HG03432 (cell line): ENCODE results near the gene CACNA1I.

ENCODE experiments used
- ATAC-seq: cut with Tn5 transposase; IDR thresholded peaks from one replicate; pipeline ENCODE4 v1.9.1; 2021; ENCODE audit warnings: mild to moderate bottlenecking, moderate library complexity; ENCODE audit not compliant: unreplicated experiment

CACNA1I gene

DNA sequence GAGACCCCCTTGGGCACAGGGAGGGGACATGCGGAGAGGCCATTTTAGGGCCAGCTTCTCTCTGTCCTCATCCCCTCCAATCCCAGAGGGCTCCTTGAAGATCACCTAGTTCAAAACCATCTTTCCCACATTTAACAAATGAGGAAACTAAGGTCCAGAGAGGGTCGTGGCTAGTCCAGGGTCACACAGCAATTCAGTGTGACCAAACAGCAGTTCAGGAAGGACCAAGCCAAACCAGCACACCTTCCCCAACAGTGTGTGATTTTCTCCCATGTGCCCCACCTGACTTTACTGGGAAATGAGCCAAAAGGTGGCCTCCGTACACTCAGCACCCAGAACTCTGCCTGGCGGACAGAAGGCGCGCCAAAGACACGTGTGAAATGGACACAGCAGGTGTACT lies 51.3 kb downstream of the CACNA1I start:
- no peak for ATAC-seq

DNA sequence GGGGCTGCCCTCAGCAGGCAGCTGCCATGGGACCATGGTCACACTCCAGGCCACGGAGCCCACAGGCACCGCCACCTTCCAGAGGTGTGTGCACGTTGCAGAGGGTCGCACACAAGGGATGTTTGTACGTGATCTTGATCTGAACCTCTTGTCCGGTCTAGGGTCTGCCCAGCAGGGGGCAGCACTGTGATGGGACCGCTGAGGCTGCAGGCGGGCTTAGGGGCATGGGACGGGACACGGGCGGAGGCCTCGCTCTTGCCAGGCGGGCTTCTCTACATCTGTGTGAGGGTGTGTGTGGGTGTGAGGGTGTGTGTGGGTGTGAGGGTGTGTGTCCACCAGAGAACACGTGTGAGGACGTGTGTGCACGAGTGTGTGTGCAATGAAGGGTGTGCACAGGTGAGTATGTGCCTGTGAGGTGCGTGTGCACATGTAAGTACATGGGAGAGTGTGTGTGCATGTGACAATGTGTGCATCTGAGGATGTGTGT lies 52.4 kb downstream of the CACNA1I start:
- ATAC-seq: no peak

DNA sequence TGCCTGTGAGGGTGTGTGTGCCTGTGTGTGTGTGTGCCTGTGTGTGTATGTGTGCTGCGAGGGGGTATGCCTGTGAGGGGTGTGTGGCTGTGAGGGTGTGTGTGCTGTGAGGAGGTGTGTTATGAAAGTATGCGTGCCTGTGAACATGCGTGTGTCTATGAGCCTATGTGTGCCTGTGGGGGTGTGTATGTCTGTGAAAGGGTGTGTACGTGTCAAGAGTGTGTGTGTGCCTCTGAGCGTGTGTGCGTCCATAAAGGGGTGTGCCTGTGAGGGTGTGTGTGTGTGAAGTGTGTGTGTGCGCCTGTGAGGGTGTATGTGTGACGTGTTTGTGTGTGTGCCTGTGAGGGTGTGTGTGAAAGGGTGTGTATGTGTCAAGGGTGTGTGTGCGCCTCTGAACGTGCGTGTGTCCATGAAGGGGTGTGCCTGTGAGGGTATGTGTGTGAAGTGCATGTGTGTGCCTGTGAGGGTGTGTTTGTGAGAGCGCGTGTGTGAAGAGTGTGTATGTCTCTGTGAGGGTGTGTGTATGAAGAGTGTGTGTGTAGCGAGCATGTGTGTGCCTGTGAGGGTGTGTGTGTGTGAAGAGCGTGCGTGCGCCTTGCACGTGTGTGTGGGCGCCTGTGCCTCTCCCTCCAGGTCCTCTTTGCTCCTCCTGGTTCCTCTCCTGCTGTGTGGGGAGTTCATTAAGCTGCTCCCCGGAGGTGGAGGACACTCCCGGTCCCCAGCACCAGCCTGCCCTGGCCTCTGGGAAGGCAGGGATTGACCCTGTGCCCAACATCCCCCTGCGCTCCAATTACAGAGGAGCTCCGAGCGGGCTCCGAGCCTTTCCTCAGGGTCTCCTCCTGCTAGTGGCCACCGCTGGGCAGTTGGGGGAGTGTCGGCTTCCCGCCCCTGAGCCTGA lies 53.3 kb downstream of the CACNA1I start:
- no peak for ATAC-seq

DNA sequence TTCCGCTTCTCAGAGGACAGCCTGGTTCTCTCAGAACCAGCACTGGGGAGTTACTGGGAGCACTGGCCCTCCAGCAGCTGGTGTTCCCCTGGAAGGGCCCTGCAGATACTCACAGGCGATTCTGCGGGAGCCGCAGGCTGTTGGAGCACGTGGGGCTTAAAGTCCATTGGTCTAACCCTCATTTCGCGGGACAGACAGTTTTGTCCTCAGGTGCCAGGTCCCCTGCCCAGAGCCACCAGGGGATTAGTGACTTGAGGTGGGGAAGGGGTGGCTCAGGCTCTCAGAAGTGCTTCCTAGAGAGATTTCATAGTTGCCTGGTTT lies 53.9 kb downstream of the CACNA1I start:
- no peak for ATAC-seq

DNA sequence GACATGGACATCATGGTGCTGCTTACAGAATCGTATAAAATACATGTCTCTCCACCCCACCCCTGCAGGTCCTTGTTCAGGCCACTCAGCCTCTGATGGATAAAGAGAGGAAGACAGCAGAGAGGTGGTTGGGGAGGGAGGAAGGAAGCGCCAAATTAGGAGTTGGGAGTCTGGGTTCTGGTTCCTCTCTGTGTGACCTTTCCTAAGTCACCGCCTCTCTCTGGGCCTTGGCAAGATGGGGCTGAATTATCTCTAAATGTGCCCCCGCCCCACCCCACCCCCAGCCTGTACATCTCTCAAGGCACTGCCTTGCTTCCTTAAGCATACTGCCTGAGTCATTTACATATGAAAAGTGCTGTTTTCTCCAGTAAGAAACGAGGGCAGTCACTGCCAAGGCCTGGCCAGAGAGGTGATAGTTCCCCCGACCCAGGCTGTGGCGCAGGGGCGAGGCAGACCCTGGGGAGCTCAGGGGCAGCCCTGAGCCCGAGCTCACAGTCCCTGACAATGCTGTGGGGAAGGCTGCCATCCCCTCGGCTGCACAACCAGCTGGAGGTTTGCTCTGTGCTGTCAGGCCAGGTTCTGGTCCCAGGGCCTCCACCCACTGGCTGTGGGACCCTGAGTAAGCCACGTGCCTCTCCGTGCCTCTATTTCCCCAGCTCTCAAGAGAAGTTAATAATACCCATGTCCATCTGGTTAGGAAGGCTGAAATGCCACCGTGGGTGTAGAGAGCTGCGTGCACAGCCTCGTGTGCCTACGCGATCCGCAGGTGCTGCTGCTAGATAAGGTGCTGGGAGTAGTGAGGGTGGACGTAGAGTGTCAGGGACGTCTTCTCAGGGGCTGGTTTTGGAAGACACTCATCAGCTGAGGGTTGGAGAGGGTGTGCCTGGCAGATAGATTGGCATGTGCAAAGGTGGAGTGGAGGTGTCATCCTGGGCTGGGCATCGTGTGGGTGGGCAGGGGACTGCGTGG lies 55.3 kb downstream of the CACNA1I start:
- no peak for ATAC-seq

DNA sequence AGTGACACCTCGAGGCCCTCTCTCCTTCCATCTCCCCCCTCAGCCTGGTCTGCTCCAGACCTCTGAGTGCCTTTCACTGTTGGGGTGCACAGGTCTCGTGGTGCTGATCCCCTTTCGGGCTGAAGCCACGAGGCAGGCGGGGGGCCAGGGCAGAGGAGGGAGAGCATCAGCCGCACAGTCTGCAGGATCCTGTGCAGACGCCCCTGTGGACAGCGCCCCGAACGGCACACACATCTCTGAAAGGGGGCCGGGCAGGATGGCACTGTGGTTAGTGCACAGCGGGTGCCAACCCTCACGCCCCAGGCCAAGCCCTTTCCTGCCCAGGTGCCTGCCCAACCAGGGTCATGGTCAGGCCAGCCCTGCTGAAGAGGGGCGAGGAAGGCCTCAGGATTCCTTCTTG lies 56.7 kb downstream of the CACNA1I start:
- ATAC-seq: no peak

DNA sequence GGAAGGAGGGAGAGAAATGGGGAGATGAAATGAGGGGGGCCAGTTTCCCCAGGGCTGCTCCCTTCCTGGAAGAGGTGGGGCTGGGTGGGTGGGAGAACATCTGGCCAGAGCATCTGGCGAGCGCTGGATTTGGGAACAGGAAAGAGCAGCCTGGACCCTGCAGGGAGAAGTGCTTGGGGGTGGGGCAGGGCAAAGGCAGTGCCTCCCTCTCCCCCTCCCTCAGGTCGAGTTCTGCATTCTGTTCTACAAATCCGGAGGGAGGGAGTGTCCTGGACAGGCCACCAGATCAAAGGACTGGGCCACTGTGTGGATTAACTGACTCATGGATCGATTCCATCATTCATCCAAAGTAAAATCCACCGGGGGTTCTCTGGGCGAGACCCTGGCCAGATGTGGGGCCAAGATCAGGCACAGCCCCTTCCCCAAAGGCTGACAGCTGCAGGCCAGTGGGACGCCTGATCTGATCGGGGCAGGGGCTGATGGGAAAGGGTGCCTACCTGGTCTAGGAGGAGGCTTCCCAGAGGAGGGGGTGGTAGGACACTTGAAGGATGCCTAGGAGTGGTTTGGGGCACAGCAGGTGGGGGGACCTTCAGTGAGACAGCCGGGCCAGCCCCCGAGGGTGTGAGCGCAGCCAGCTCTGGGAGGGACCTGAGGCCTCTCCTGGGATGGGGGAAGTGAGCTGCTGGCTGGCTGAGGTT lies 57.5 kb downstream of the CACNA1I start:
- no peak for ATAC-seq

DNA sequence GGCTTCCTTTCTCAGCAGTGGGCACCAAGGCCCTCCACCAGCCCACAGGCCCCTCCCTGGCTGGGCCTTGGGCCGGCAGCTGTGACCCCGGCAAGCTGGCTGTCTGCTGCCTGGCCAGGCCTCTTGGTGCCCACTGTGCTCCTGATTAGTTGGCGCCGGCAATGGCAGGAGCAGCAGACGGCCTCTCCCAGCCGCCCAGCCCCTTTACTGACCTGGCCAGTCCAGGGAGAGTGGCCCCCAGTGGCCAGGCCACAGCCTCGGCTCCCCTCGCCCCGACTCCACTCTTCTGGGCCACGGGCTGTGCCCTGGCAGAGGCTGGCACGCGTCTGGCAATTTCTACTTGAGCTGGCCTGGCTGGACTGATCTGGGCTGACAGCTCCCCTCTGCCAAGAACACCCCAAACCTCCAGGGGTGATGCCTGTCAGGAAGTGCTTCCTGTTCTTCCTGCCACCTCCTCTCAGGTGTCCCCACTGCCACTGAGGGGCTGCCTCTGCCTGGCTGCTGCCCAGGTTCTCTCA lies 58.1 kb downstream of the CACNA1I start:
- ATAC-seq: no peak

DNA sequence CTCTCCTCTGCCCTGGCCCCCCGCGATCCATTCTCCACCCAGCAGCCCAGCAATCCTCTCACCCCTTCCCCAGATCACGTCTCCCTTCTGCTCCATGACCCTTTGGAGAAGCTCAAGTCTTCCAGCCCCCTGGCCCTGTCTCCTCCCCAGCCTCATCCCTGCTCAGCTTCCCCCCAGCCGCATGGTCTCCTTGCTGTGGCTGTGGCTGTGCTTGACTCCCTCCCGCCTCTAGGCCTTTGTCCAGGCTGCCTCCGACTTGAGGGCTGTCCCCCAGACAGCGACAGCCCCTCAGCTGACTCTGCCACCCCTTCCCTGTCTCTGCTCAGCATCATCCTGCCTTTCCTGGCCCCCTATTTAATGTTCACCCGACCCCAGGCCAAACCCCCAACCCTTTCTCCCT lies 59.3 kb downstream of the CACNA1I start:
- ATAC-seq: no peak

DNA sequence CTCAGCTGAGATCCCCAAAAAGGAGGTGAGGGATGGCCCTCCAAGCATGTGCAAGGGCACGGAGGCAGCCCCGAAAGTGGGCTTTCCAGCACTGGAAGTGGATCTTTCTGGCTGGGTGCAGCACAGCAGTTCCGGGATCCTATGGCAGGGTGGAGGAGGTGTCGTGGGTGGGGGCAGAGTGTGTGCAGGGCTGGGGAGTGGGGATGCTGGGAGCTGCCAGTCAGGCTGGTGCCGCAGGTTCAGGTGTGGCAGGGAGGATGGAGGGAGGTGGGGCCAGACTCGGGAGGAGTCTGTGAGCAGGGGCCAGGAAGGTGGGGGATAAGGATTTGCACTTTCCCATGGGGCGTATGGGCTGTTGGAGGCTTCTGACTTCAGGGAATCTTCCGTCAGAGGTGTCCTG lies 60.2 kb downstream of the CACNA1I start:
- ATAC-seq: no peak

DNA sequence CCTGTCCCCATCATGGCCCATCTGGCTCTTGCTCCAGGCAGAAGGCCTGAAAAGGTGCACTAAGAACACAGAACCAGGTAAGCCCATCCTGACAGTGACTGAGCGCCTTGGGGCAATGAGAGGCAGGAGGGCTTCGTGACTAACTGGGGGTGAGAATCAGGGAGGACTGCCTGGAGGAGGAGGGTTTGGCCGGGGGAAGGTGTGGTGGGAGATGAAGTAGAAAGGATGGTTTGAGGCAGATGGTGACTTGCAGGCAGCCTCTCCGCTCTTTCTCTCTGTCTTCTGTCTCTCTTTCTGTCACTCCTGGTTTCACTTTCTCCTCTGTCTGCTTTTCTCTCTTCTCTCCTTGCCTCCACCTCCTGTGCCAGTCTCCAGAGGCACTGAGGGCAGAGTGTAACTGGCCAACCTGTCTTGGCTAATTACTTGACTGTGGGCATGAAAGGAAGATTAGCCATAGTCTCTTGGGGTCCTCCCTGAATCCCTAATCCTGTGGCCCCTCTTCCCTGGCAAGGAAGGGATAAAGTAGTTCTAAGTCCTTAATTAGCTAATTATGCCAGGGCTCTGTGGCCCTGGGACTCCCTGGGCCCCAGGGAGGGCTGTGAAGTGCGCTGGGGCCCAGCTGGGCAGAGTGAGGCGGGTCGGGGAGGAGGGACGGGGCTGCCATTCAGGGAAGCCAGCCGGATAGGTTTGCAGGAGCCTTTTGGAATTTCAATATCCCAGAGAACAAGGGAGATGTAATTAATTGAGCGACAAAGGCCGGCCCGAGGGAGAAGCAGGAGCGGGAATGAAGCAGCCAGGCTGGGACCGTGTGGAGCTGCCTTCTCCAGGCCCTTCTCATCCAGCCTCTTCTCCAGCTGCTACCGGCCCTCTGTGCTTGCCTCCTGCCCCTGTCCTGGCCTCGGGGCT lies 61.1 kb downstream of the CACNA1I start:
- no peak for ATAC-seq

DNA sequence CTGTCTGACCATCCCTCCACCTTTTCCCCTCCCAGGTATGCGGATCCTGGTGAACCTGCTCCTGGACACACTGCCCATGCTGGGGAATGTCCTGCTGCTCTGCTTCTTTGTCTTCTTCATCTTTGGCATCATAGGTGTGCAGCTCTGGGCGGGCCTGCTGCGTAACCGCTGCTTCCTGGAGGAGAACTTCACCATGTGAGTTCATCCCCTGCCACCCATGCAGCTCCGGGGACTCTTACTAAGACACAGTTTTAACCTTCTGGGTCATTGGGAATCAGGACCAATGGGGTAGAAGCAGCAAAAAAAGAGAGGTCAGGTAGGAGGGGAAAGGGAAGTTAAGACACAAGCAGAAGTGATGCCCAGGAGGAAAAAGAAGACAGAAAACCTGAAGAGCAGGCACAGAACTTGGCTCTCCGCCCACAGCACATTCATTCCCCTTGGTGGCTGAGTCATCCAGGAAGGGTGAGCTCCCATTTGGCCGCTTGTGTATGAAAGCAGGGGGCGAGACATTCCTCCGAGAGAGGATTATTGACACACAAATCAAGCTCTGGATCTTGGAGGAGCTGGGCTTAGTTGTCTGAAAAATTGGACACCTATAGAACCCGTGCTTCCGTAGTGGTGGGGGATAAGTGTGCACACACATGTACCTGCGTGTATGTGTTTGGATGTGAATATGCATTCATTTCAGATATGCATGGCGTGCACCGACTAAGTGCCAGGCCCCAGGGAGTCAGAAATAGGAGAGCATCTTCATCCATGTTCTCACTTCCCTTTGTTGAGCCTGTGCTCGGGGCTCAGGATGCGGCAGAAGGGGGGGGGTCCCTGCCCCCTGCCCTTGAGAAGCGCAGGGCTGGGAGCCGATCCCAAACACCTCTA lies 64.2 kb downstream of the CACNA1I start:
- no peak for ATAC-seq

DNA sequence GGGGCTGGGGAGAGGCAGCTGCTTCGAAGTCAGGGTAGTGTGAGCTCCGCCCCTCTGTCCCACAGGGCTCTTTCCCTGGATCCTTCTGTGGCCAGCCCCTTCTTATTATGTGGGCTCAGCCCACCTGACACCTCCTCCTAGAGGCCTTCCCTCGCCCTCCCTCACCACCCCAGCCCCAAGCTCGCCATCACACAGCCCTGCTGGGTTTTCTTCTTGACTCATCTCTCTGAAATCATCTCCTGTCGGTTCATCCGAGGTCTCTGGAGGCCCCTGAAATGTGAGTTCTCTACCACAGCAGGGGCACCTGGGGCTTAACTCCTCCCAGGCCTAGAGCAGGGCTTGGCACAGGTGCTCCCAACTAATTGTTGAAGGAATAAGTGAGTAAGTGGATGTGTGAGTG lies 65.2 kb downstream of the CACNA1I start:
- no peak for ATAC-seq

DNA sequence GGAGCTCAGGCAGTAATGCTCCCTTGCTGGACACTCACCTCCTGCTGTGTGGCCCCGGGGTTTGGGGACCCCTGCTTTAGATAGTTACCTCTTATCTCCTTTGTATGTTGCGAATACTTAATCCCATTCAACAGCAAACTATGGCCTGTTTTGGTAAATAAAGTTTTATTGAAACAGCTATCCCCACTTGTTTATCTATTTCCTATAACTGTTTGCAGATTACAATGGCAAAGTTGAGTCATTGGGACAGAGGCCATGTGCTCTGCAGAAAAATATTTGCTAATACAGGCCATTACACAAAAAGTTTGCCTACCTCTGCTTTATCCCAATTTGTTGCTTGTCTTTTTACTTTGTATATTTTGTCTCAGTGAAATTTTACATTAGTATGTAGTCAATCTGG lies 68.4 kb downstream of the CACNA1I start:
- ATAC-seq: no peak

DNA sequence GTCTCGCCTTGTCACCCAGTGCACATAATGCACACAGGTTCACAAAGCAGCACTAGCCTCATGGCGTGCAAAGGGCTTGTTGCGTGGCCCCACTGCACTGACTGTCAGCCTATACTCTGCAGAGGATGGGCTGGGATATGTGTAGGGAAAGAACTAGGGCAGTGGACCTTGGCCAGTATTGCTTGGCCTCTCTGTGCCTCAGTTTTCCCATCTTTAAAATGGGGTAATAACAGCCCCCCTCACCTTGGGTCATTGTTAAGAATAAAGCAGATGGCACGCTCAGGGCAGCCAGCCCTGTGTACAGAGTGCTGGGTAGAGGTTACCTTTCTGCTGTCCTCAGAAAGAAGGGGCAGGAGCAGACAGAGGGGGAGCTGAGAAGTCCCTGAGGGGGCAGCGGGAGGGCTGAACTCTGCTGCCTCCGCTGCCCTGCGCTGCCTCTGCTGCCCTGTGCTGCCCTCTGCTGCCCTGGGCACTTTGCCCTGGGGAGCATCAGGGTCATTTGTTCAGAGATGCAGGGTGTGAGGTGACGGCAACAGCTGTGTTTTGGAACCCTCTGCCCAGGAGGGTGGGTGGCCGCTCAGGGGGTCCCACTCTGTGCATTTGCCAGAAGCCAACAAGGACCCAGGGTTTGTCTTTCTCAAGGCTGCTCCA lies 71.2 kb downstream of the CACNA1I start:
- no peak for ATAC-seq

DNA sequence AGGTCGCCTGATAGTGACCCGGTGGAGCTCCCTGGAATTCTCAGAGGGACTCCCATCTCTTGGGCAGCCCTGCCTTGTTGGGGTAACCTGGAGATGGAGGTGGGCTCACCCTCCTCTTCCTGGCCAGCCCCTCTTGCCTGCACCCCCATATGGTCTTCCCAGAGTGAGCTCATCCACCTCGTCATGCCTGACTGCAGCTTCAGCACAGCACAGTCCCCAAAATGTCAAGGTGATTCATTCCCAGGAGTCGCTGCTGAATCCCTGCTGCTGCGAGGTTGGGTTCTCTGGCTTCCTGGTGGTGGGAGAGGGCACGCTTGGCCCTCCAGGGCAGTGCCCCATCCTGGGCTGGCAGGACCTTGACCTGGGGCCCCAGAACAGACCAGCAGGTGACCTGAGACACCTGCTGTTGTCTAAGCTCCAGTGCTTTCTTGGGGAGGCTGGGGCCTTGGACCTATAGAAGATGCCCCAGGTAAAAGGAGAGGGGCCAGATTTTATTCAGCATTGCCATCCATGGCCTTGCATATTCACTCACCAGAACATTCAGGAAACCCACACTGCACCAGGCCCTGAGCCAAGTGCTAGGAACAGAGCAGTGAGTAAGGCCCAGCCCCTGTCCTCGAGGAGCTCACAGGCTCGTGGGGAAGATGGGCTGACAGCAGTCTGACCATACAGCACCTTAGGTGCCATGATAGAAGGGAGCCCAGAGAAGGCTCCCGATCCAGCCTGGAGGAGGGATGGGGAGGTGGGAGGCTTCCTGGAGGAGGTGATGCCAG lies 72.9 kb downstream of the CACNA1I start:
- no peak for ATAC-seq

DNA sequence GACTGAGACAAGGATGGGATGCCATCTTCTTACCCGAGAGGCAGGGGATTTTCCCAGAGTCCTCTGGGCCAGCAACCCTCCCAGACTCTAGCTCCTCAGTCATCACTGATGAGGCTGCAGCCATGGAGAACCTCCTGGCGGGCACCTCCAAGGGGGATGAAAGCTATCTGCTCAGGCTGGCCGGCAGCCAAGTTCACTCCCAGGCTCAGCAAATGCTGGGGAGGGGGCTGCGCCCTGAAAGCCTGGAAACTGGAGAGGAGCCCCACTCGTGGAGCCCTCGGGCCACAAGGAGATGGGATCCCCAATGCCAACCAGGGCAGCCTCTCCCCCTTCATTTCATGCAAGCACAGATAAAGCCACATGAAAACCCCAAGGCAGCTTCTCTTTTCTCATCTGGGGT lies 75.0 kb downstream of the CACNA1I start:
- ATAC-seq: no peak
